ENCODE data around the gene EML5. TPM values are rescaled to one million over a fixed set of nuclear protein-coding genes. Genes with fewer than 3 reads are reported as not detected.

EML5 gene
- total RNA-seq, 1 experiment from 2014 or later: 0.85 TPM

- no peak for TF ChIP-seq FOXK1 (CRISPR knock-in tag; IDR thresholded peaks at IDR 0.05)
- no peak for TF ChIP-seq PREB (CRISPR knock-in tag; IDR thresholded peaks at IDR 0.05; ENCODE audit: borderline replicate concordance)
- TF ChIP-seq ATF2 (CRISPR knock-in tag; IDR thresholded peaks at IDR 0.05; ENCODE audit: borderline replicate concordance, low read depth): no peak
- no peak for TF ChIP-seq NFYB (CRISPR knock-in tag; conservative IDR thresholded peaks at IDR 0.05; ENCODE audit: low read depth)
- Mint-ChIP-seq H3K27ac (no peak overlapping the region), H3K27me3 (ENCODE audit: low read depth) (no peaks in the 10 kb centered on the region), H3K4me3 (no peak overlapping the region), H3K36me3 (peaks cover 34% of the 10 kb centered on the region), H3K9me3 (no peaks in the 10 kb centered on the region), H3K4me1 (peaks cover 19% of the 10 kb centered on the region)
- DNase-seq (ENCODE audit: low spot score) (no peak), ATAC-seq (no peak)
- ChIA-PET POLR2A (no interaction called here), CTCF (no interaction called here)
Observed at GRCh38 chr14:88614218-88614907, 178.4 kb downstream of the EML5 start.

GRCh38 chr14:88613552-88614010 is 179.2 kb downstream of the EML5 start:
- no peak overlapping the region for H3K4me3 Mint-ChIP-seq
- H3K4me1 Mint-ChIP-seq: peaks cover 17% of the 10 kb centered on the region
- peak; percentile 58; the same call in 1 of the 2 replicates for TF ChIP-seq GABPB1 (CRISPR knock-in tag; IDR thresholded peaks at IDR 0.05)
- TF ChIP-seq ZBTB43 (CRISPR knock-in tag; IDR thresholded peaks at IDR 0.05): no peak
- CTCF ChIA-PET: no interaction called here
- H3K9me3 Mint-ChIP-seq: no peaks in the 10 kb centered on the region
- H3K27ac Mint-ChIP-seq: no peak overlapping the region
- DNase-seq (ENCODE audit: low spot score): no peak
- ATAC-seq: no peak
- POLR2A ChIA-PET: no interaction called here
- H3K36me3 Mint-ChIP-seq: peaks cover 41% of the 10 kb centered on the region
- H3K27me3 Mint-ChIP-seq (ENCODE audit: low read depth): no peaks in the 10 kb centered on the region

GRCh38 chr14:88612981-88613380 is 179.8 kb downstream of the EML5 start:
- Mint-ChIP-seq H3K4me1 (peaks cover 14% of the 10 kb centered on the region), H3K4me3 (no peak overlapping the region), H3K9me3 (no peaks in the 10 kb centered on the region), H3K27ac (no peak overlapping the region), H3K27me3 (ENCODE audit: low read depth) (no peaks in the 10 kb centered on the region), H3K36me3 (peaks cover 47% of the 10 kb centered on the region)
- no peak for ATAC-seq
- CTCF ChIA-PET: no interaction called here
- DNase-seq (ENCODE audit: low spot score): no peak
- POLR2A ChIA-PET: no interaction called here
- TF ChIP-seq SP1 (CRISPR knock-in tag; conservative IDR thresholded peaks at IDR 0.05): no peak
- TF ChIP-seq NR1H2 (CRISPR knock-in tag; IDR thresholded peaks at IDR 0.05): no peak
- no peak for TF ChIP-seq SMAD3 (CRISPR knock-in tag; IDR thresholded peaks at IDR 0.05; ENCODE audit: borderline replicate concordance)
- TF ChIP-seq ZNF317 (CRISPR knock-in tag; IDR thresholded peaks at IDR 0.05; ENCODE audit: borderline replicate concordance, low read depth): no peak
- no peak for TF ChIP-seq FOXP1 (CRISPR knock-in tag; IDR thresholded peaks at IDR 0.05; ENCODE audit: borderline replicate concordance)
- TF ChIP-seq KAT7 (CRISPR knock-in tag; IDR thresholded peaks at IDR 0.05; ENCODE audit: borderline replicate concordance): no peak
- no peak for TF ChIP-seq CTCF (IDR thresholded peaks at IDR 0.05)
- no peak for TF ChIP-seq ZBTB21 (CRISPR knock-in tag; IDR thresholded peaks at IDR 0.05; ENCODE audit: borderline replicate concordance)
- no peak for TF ChIP-seq ZNF121 (CRISPR knock-in tag; IDR thresholded peaks at IDR 0.05)
- TF ChIP-seq CDX4 (CRISPR knock-in tag; IDR thresholded peaks at IDR 0.05; ENCODE audit: borderline replicate concordance): no peak
- TF ChIP-seq GRHL2 (CRISPR knock-in tag; IDR thresholded peaks at IDR 0.05; ENCODE audit: insufficient replicate concordance, severe bottlenecking): no peak
